ENCODE data around the gene STEAP1B.
A peak's percentile ranks its signal among the peaks of the same experiment; 100 is the strongest.
"Not testable (repeated sequence)": the region's sequence is repeated elsewhere in the genome, so short reads cannot be mapped to it uniquely, and the experiment has no call there.

STEAP1B gene

DNA sequence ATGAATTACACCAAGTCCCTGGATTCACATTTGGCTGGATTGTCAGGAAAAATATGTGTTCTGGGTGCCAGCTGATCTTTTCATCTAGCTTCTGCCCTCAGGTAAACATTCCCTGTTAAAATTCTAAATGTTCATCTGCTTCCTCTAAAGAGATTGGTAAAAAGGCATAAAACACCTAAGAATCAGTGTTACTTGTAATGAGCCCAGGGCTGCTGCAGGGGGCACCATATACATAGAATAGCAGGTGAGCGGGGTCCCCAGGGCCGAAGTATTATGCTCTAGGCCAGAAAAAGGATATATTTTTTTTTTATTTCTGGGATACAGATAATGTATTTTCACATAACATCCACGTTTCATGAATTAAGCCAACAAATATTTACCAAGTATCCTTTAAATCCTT is 4.5 kb upstream of the STEAP1B start:
- DNase-seq; in situ Hi-C loops (cut with HindIII; ENCODE audit: low pct_ligation_motif_present, low pct_unique_long_range_greater_than_20kb, low sequenced_read_pairs): not testable (repeated sequence)

DNA sequence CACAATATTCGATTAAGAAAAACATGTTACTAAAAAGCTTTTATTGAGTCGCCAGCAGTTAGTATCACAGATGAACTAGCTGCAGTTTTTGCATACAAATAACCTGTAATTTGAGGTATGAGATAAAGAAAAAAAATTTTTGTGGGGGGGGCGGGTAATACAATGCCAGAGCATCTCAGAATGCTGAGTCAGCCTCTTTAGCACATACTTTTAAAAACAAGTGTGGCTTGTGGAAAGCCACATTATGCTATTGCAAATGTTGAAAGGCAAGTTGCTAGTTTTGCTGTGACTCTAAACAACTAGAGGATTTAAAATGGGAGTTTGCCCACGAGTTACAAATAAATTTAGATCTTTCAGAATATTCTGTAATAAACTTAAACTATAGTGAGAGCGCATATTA is 2.1 kb upstream of the STEAP1B start:
- in situ Hi-C loops (cut with HindIII; ENCODE audit: low pct_ligation_motif_present, low pct_unique_long_range_greater_than_20kb, low sequenced_read_pairs); DNase-seq: not testable (repeated sequence)

DNA sequence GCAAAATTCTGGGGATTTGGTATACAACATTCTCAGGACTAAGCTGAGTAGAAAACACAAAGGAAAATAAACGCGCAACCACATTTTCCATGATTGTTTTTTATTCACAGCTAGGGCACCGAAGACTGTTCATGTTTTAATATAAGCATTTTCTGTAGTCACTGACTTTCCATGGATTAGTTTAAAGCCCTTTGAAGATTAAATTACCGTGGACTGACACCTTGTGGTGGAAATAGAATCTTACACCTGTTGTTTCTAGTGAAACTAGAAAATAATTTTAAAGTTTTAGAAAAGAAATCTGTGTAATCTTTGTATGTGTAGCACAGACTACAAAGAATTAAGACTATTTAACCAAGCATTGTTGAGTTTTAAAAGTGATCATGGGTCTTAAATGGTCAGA is 1.3 kb upstream of the STEAP1B start:
- in situ Hi-C loops (cut with HindIII; ENCODE audit: low pct_ligation_motif_present, low pct_unique_long_range_greater_than_20kb, low sequenced_read_pairs) = not testable (repeated sequence)
- DNase-seq = peak; percentile 61

DNA sequence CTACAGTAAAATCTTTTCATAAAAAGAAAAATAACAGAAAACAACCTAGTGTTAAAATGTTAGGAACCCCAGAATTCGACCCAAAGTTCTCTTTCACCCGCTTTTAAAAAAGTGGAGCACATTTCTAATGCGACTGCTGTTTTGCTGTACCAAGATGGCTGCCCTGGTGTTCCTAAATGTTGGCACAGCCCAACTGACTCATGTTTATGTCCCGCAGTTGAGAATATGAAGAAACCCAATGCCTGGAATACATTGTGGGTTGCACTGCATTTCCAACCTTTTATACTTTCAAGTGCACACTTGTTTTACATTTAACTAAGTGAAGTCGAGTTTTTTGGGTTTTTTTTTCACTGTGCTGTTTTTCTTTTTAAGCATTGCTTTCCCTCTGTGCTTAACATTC is 944 bp downstream of the STEAP1B start:
- in situ Hi-C loops (cut with HindIII; ENCODE audit: low pct_ligation_motif_present, low pct_unique_long_range_greater_than_20kb, low sequenced_read_pairs) = no loop called here

DNA sequence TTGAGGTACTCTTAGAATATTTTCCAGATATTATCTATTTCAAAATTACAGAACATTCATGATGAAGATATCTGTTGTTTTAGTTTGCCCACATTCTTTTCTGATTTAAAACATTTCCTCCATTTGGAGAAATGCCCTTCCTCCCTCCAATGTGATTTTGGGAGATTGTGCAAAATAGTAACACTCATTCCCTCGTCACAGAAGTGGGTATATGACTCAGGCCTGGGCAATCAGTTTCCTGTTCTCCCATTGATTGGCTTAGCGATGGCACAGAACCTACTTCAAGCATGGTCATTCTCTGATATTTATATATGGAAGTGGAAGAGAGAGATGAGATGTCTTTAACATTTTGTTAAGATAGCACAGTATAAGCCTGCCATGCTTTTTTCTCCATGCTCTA is 3.1 kb downstream of the STEAP1B start:
- in situ Hi-C loops (cut with HindIII; ENCODE audit: low pct_ligation_motif_present, low pct_unique_long_range_greater_than_20kb, low sequenced_read_pairs); DNase-seq: not testable (repeated sequence)

More for the DNA sequence above, 944 bp downstream of the STEAP1B start:
- DNase-seq = no peak

DNA sequence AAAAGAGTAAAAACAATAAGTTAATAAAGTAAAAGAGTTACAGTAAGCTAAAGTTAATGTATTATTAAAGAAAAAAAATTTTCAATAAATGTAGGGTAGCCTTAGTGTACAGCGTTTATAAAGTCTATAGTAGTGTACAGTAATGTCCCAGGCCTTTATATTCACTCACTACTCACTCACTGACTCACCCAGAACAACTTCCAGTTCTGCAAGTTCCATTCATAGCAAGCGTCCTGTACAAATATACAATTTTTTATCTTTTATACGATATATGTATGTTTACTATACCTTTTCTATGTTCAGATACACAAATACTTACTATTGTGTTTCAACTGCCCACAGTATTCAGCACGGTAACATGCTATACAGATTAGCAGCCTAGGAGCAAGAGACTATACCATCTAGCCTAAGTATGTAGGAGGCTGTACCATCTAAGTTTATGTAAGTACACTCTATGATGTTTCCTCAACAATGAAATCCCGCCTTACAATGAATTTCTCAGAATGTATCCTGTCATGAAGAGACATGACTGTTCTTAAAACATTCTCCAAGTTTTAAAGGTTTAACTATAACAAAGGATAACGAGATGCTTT is 3.6 kb downstream of the STEAP1B start:
- in situ Hi-C loops (cut with HindIII; ENCODE audit: low pct_ligation_motif_present, low pct_unique_long_range_greater_than_20kb, low sequenced_read_pairs); DNase-seq: not testable (repeated sequence)

DNA sequence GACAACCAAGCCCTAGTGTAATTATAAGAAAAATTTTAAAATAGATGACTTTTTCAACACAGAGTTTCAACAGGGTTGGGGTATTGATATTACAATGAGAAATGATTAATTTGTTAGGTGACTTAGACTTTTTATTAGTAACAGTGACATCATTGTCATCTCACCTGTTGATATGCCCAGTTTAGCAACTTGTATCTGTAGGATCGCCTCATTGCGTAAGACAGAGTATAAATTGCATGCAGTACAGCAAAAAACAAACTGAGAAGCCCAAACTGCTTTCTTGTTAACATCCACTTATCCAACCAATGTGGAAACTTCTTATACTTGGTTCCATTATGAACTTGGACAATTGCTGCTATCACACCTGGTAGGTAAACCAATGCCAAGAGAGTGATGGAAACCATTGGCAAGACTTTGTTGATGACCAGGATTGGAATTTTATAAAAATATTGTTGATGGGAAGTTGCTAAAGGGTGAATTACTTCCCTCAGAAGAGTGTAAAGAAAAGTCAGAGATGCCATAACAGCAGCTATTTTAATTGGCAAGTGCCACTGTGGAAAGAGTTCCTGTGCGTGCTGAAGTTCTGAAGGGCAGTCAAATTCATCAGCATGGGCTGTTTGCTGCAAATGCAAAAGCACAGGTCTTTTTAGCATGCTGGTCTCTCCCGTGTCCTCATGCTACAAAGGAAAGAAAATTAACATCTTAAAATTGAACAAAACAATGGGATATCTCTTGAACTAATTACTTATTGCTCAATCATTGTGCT is 6.6 kb downstream of the STEAP1B start:
- DNase-seq; in situ Hi-C loops (cut with HindIII; ENCODE audit: low pct_ligation_motif_present, low pct_unique_long_range_greater_than_20kb, low sequenced_read_pairs): not testable (repeated sequence)

DNA sequence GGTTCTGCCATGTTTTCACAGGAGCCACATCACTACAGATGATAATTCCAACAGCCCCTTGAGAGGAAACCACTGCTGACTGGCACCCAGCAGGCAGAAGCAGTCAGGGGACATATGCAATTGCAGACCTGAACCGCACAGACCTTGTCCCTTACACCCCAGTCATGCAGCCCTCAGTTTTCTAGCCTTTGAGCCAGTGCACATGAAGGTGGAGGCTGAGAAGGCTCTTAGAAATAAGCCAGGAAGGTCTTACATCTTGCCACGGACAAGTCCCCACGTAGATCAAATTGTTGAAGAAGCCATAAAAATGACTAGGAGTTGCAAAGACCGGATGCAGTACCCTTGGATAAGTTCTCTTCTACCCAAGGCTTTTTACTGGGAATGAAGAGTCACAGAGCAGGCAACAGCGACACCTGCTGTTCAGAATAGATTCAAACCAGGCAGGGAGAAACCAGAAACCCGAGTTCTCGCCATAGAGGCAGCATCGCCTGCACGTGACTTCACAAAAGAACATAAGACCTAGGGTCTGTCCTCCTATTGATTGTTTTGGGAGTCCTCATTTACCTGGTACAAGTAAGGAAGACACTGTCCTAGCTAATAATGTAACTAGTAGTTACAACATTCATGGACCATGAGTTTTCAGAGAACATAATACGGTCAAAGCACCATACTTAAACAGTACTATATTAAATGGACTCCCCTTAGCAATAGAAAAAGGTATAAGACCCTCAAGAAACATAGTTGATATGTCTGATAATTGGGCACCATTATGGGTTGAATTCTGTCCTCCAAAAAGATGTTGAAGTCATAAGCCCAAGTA is 11.1 kb downstream of the STEAP1B start:
- peak; percentile 78 for DNase-seq
- in situ Hi-C loops (cut with HindIII; ENCODE audit: low pct_ligation_motif_present, low pct_unique_long_range_greater_than_20kb, low sequenced_read_pairs) = no loop called here

DNA sequence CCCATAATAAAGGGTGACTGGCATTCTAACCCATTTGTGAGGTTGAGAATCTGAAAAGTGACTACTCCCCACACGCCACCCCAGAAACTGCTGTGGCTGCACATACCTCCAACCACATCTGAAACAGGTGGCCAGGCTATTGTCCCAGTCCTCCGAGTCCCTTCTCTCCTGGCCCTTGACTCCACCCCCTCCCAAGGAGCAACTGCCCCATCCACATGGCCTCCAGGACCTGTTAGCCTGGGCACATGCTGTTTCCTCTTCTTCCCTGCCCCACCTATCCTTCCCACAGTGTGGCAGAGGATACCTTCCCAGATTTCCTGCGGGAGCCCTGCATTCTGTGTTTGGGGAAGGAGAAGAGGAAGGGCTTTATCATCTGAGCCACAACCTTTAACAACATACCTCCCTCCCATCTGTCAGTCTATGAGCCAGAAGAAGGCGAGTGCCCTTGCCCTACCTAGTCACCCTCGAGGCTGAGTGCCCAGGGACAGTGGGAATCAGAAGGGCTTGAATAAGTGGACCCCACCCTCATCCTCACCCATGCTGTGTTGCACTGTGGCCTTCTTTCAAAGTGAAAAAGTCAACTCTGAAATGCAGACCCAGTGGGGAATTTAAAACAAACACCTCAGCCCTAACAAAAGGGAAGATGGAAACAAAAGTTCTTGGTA is 11.9 kb downstream of the STEAP1B start:
- in situ Hi-C loops (cut with HindIII; ENCODE audit: low pct_ligation_motif_present, low pct_unique_long_range_greater_than_20kb, low sequenced_read_pairs) = no loop called here
- DNase-seq = no peak

DNA sequence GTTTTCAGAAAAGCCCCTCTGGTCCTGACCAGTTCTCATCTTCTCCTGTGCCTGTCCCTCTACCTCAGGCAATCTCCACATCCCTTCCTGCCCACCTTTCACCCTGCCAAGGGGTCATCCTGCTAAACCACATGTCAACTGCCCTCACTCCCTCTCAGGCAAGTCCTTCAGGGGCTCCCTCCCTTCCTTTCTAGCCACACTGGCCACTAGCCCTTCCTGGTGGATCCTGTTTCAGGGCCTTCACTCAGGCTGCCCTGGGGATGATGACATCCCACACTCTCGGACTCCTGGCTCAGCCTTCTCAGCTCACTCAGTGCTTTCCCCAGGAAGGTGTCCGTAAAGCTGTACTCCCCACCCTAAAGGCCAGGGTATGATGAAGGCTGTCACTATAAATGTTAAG is 13.4 kb downstream of the STEAP1B start:
- no peak for DNase-seq
- in situ Hi-C loops (cut with HindIII; ENCODE audit: low pct_ligation_motif_present, low pct_unique_long_range_greater_than_20kb, low sequenced_read_pairs) = no loop called here

DNA sequence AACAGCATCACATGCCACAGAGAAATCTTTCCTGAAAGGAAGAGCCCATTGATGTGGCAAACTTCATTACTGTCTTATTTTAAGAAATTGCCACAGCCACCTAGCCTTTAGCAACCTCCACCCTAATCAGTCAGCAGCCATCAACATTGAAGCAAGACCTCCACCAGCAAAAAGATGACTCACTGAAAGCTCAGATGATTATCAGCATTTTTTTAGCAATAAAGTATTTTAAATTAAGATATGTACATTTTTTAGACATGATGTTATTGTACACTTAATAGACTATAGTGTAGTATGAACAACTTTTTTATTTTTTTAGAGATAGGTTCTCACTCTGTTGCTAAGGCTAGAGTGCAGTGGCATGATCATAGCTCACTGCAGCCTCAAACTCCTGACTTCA is 14.8 kb downstream of the STEAP1B start:
- no peak for DNase-seq
- in situ Hi-C loops (cut with HindIII; ENCODE audit: low pct_ligation_motif_present, low pct_unique_long_range_greater_than_20kb, low sequenced_read_pairs) = no loop called here

DNA sequence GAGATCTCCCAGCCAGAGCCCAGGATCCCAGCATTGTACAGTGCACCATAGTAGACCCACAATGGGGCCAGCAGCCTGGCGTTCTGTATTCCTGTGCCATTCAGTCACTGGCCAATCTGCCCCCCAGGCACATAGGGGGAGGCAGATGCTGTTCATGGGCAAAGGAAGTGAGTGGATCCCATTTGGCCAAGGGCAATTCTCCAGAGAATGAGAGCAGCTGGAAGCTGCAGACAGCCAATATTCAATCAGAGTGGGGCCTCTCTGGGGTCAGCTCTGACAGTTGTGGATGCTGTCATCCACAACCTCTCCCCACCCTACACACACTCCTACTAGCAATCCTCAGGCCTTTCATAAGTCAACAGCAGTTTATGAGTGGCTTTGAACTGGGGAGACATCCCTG is 17.5 kb downstream of the STEAP1B start:
- DNase-seq = no peak
- in situ Hi-C loops (cut with HindIII; ENCODE audit: low pct_ligation_motif_present, low pct_unique_long_range_greater_than_20kb, low sequenced_read_pairs) = no loop called here

DNA sequence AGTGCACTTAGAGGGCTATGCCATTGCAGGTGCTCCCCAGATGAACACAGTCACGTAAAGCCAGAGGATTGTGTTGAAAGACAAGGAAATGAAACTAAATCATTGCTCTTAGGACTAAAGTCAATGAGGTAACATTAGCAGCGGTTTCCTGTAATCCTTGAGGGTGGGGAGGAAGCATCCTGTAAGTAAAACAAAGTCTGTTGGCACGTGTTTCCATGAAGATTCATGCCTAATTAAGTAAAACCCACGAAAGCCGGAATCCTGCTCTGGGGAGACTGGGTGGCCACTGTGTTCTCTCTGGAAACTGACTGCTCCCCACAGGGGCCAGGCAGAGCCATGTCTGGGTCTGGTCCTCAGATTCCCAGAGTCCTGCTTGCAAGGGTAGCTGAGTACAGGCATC is 18.3 kb downstream of the STEAP1B start:
- in situ Hi-C loops (cut with HindIII; ENCODE audit: low pct_ligation_motif_present, low pct_unique_long_range_greater_than_20kb, low sequenced_read_pairs) = no loop called here
- DNase-seq = no peak

DNA sequence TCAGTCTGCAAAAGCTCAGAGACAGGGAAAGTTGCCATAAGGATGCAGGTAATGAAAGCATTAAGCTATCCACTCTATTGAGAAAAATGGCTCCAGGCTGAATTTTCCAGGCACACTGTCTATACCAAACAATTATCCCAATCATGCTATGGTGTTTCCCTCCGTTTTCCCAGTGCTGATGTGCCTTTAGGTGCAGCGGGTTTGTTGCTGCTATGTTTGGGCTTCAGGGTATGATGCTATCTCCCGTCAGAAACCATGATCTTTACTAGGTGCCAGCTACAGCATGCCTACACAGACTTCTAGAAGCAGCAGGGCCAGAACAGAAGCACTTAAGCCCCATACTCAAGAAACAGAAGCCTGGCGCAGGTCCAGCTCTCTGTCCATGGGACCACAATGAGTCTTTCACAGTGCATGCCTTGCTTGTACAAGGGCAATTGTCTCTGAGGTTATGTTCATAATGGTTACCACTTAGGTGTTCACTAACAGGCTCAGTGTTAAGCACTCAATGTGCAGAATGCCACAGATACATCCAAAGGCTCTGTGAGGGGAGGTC is 19.4 kb downstream of the STEAP1B start:
- no peak for DNase-seq
- in situ Hi-C loops (cut with HindIII; ENCODE audit: low pct_ligation_motif_present, low pct_unique_long_range_greater_than_20kb, low sequenced_read_pairs) = no loop called here

DNA sequence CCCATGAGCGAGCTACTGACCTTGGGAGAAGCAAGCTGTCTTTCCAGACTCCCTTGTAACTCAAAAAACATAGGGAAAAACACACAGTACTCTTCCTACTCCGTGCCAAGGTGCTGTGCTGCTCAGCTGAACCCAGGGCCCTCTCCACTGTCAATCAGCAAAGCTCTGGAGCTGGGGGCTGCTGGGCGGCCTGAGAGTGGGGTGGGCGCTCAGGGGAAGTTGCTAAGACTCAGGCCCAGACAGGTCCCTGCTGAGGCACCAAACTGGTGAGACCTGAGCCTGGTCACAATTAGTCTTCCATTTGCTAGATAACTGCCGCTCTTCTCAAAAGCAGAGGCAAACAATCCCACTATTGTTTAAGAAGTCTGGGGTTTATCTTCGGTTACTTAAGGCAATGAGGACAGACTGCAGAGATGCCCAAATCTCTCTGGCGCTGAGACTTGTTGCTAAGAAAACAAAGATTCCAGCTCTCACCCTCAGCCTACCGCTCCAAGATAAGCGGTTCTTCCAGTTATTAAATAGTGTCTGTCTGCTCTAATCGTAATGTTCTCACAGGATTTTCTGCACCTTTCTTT is 22.0 kb downstream of the STEAP1B start:
- in situ Hi-C loops (cut with HindIII; ENCODE audit: low pct_ligation_motif_present, low pct_unique_long_range_greater_than_20kb, low sequenced_read_pairs) = no loop called here
- no peak for DNase-seq

DNA sequence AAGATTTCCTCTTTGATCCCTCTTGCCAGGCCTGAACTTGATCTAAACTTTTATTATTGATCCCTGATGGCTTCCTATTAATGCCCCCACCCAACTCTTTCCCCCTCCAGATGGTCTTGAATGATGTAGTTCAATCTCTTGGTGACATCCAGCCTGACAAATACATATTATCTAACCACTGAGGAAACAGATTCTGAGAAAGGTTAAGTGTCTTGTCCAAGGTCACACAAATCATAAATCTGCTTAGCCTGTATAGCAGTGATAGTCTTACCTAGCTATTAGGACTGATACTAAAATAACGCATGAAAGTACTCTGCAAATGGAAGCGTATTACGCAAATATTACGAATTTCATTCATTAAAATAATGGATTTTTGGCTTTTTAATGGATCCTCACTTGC is 22.7 kb downstream of the STEAP1B start:
- no peak for DNase-seq
- in situ Hi-C loops (cut with HindIII; ENCODE audit: low pct_ligation_motif_present, low pct_unique_long_range_greater_than_20kb, low sequenced_read_pairs) = no loop called here

DNA sequence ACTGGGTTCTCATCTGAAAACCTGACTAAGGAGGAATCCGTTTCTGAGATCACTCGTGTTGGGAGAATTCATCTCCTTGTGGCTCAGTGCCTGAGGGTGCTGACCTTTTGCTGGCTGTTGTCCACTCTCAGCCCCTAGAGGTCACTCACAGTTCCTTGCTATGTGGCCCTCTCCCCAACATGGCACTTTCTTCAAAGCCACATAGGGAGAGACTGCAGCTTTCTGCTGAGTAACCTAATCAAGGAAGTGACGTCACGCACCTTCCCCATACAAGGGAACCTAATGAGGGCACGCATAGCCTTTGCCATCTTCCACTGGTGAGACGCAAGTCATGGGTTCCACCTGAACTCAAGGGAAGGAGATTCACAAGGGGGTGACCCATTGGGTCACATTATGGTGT is 23.2 kb downstream of the STEAP1B start:
- in situ Hi-C loops (cut with HindIII; ENCODE audit: low pct_ligation_motif_present, low pct_unique_long_range_greater_than_20kb, low sequenced_read_pairs) = no loop called here
- no peak for DNase-seq

DNA sequence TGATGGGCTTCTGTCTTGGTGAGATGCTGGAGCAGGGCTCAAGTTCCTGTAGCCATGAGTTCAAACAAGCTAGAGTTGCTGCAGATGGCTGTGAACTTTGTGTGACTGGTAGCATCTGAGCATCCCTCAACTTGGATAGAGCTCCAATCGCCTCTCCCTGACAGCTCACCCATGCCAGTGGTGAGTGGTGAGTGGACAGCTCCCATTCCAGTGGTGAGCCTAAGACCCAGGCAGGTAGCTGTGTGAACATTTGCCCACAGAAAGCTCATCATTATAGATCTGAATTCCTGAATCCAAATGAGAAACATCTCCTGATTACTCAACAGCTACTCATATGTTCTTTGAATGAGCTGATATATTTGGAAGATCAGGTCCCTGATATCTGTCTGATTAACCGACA is 25.3 kb downstream of the STEAP1B start:
- no peak for DNase-seq
- in situ Hi-C loops (cut with HindIII; ENCODE audit: low pct_ligation_motif_present, low pct_unique_long_range_greater_than_20kb, low sequenced_read_pairs) = loop anchor here (25.0 kb wide), 1 partner anchor 362 kb away; no protein-coding TSS in a partner anchor

Data from ACHN (cell line).